H9 (cell line): ENCODE results near the gene CELA2A. TPM values are rescaled to one million over a fixed set of nuclear protein-coding genes. Genes with fewer than 3 reads are reported as not detected.

Experiments
- DNase-seq: peaks from one replicate; pipeline ENCODE4 v3.0.0-alpha.2; 2017
- H2AFZ ChIP-seq: one replicate; pipeline ENCODE4 v1.6.1; 2013; ENCODE audit warnings: mild to moderate bottlenecking, low read length, control low read depth, moderate library complexity
- H2AK5ac ChIP-seq: 2 replicates; pipeline ENCODE4 v1.6.1; 2013; ENCODE audit warnings: low read length, control low read depth, mixed read lengths; ENCODE audit not compliant: insufficient read length
- H2BK120ac ChIP-seq: one replicate; pipeline ENCODE4 v1.6.1; 2013; ENCODE audit warnings: low read depth, mild to moderate bottlenecking, low read length, control low read depth, inconsistent platforms; ENCODE audit not compliant: poor library complexity, severe bottlenecking
- H2BK12ac ChIP-seq: 2 replicates; pipeline ENCODE4 v1.6.1; 2013; ENCODE audit warnings: low read length, control low read depth, mixed read lengths, low read depth; ENCODE audit not compliant: insufficient read length
- H2BK15ac ChIP-seq: 2 replicates; pipeline ENCODE4 v1.6.1; 2013; ENCODE audit warnings: low read depth, low read length, control low read depth
- H2BK20ac ChIP-seq: one replicate; pipeline ENCODE4 v1.6.1; 2013; ENCODE audit warnings: low read depth, mild to moderate bottlenecking, low read length, control low read depth, inconsistent platforms; ENCODE audit not compliant: poor library complexity, severe bottlenecking
- H2BK5ac ChIP-seq: 2 replicates; pipeline ENCODE4 v1.6.1; 2013; ENCODE audit warnings: low read length, control low read depth, mixed read lengths; ENCODE audit not compliant: insufficient read length
- H3K14ac ChIP-seq: 2 replicates; pipeline ENCODE4 v1.6.1; 2013; ENCODE audit warnings: low read length, control low read depth; ENCODE audit not compliant: insufficient read depth
- H3K18ac ChIP-seq: 2 replicates; pipeline ENCODE4 v1.6.1; 2013; ENCODE audit warnings: low read depth, mild to moderate bottlenecking, mixed read lengths, low read length, control low read depth; ENCODE audit not compliant: insufficient read length
- H3K23ac ChIP-seq: 2 replicates; pipeline ENCODE4 v1.6.1; 2013; ENCODE audit warnings: low read length, control low read depth, mixed read lengths, low read depth; ENCODE audit not compliant: insufficient read length
- H3K23me2 ChIP-seq: 2 replicates; pipeline ENCODE4 v1.6.1; 2013; ENCODE audit warnings: low read depth, mild to moderate bottlenecking, mixed read lengths, low read length, control low read depth; ENCODE audit not compliant: insufficient read length, poor library complexity, severe bottlenecking
- H3K27ac ChIP-seq: 2 replicates; pipeline ENCODE4 v1.5.1; 2013; ENCODE audit warnings: low read length, control low read depth, mixed read lengths, low read depth; ENCODE audit not compliant: insufficient read length
- H3K27me3 ChIP-seq: 2 replicates; pipeline ENCODE4 v1.6.1; 2013; ENCODE audit warnings: low read length, control low read depth, inconsistent platforms; ENCODE audit not compliant: insufficient read depth
- H3K4ac ChIP-seq: 2 replicates; pipeline ENCODE4 v1.6.1; 2013; ENCODE audit warnings: low read depth, mild to moderate bottlenecking, control low read depth, inconsistent platforms, low read length, moderate library complexity
- H3K4me1 ChIP-seq: 2 replicates; pipeline ENCODE4 v1.6.1; 2013; ENCODE audit warnings: low read length, control low read depth, inconsistent platforms; ENCODE audit not compliant: insufficient read depth
- H3K4me2 ChIP-seq: 2 replicates; pipeline ENCODE4 v1.6.1; 2013; ENCODE audit warnings: low read length, control low read depth, mixed read lengths; ENCODE audit not compliant: insufficient read length, insufficient read depth
- H3K56ac ChIP-seq: 2 replicates; pipeline ENCODE4 v1.6.1; 2013; ENCODE audit warnings: low read depth, mild to moderate bottlenecking, mixed read lengths, low read length, control low read depth; ENCODE audit not compliant: insufficient read length
- H3K79me1 ChIP-seq: 2 replicates; pipeline ENCODE4 v1.6.1; 2013; ENCODE audit warnings: low read depth, mild to moderate bottlenecking, moderate library complexity, low read length, control low read depth, inconsistent platforms; ENCODE audit not compliant: insufficient read depth, poor library complexity, severe bottlenecking
- H3K79me2 ChIP-seq: 2 replicates; pipeline ENCODE4 v1.6.1; 2013; ENCODE audit warnings: low read length, control low read depth, inconsistent platforms; ENCODE audit not compliant: insufficient read depth
- H3K9ac ChIP-seq: 2 replicates; pipeline ENCODE4 v1.6.1; 2013; ENCODE audit warnings: low read length, control low read depth, mixed read lengths; ENCODE audit not compliant: insufficient read length; ENCODE audit errors: extremely low read depth
- H3K9me3 ChIP-seq: one replicate; pipeline ENCODE4 v1.6.1; 2013; ENCODE audit warnings: low read depth, low read length, inconsistent platforms; ENCODE audit not compliant: control insufficient read depth
- H3T11ph ChIP-seq: one replicate; pipeline ENCODE4 v1.6.1; 2013; ENCODE audit warnings: mild to moderate bottlenecking, low read length, control low read depth, inconsistent platforms
- H4K20me1 ChIP-seq: one replicate; pipeline ENCODE4 v1.6.1; 2013; ENCODE audit not compliant: control insufficient read depth, insufficient read length, insufficient read depth
- H4K5ac ChIP-seq: 2 replicates; pipeline ENCODE4 v1.6.1; 2013; ENCODE audit warnings: low read depth, mild to moderate bottlenecking, mixed read lengths, low read length, control low read depth; ENCODE audit not compliant: insufficient read length
- H4K8ac ChIP-seq: replicated peaks from 2 replicates; pipeline ENCODE4 v1.6.1; 2013; ENCODE audit warnings: low read length, control low read depth, mixed read lengths, low read depth; ENCODE audit not compliant: insufficient read length
- H4K91ac ChIP-seq: 2 replicates; pipeline ENCODE4 v1.6.1; 2013; ENCODE audit warnings: low read depth, mild to moderate bottlenecking, moderate library complexity, mixed read lengths, low read length, control low read depth; ENCODE audit not compliant: insufficient read length
- H3K27ac Mint-ChIP-seq, 3 experiments: 2 replicates in 2 of 3; 3 replicates in 1 of 3; pipeline ENCODE4 v1.8.0; 2020 to 2021; ENCODE audit warnings: mixed read lengths in 3 of 3, mild to moderate bottlenecking in 1 of 3, moderate library complexity in 1 of 3
- H3K27me3 Mint-ChIP-seq: 2 replicates; pipeline ENCODE4 v1.8.0; 2021; ENCODE audit warnings: low read depth, mild to moderate bottlenecking, moderate library complexity, mixed read lengths
- H3K36me3 Mint-ChIP-seq, 3 experiments: 2 replicates in 2 of 3; 3 replicates in 1 of 3; pipeline ENCODE4 v1.8.0; 2020 to 2021; ENCODE audit warnings: low read depth in 3 of 3, mixed read lengths in 3 of 3; ENCODE audit not compliant: insufficient read depth in 1 of 3
- H3K4me1 Mint-ChIP-seq, 2 experiments: 2 replicates each; pipeline ENCODE4 v1.8.0; 2020; ENCODE audit warnings: mixed read lengths in 2 of 2
- H3K4me3 Mint-ChIP-seq, 2 experiments: 2 replicates in 1 of 2; 3 replicates in 1 of 2; pipeline ENCODE4 v1.8.0; 2020 to 2021; ENCODE audit warnings: mild to moderate bottlenecking in 2 of 2, mixed read lengths in 2 of 2, moderate library complexity in 1 of 2
- H3K9me3 Mint-ChIP-seq, 2 experiments: 2 replicates in 1 of 2; 3 replicates in 1 of 2; pipeline ENCODE4 v1.8.0; 2020; ENCODE audit warnings: mild to moderate bottlenecking in 2 of 2, mixed read lengths in 2 of 2, moderate library complexity in 1 of 2
- WGBS: extraction: QIAGEN DNeasy Blood & Tissue Kit; methylation state at CpG from one replicate; pipeline ENCODE4 v1.1.7; 2013; ENCODE audit warnings: missing lambda C conversion rate, low lambda C conversion rate, mixed read lengths; ENCODE audit not compliant: insufficient read length; ENCODE audit errors: extremely low coverage; 5-methylcytosine and 5-hydroxymethylcytosine counted together
- total RNA-seq: library from RNA; stranded (reverse); gene quantifications from 2 replicates; pipeline ENCODE4 v1.2.1, GENCODE V29; 2021
- TF ChIP-seq, protein P1 (sequence below): fragments of 200-600 bp; sonication (generic); conservative IDR thresholded peaks from 3 replicates; pipeline ENCODE4 v1.8.0; 2021; ENCODE audit warnings: antibody characterized with exemption, mild to moderate bottlenecking

The CELA2A gene
- total RNA-seq, 1 experiment from 2014 or later: not detected

DNA sequence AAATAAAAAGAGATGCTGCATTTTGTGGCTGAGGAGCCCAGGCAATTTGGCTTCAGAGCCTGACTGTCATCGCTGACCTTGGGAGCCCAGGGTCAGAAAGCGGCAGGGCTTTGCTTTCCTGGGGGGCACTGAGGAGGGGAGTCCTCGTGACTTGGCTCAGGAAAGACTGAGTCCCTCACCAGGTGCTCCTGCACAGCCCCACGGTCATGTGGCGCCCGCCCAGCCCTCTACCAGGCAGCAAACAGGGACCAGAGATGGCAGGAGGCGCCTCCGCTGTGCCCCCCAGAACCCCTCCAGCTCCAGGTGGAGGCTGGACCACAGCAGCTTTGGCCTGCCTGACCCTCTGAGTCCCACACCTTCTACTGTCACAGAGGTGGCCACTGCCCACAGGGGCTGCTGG lies 33.7 kb upstream of the CELA2A start:
- Histone ChIP-seq H3K23me2 (no peaks in the 10 kb centered on the region), H3K4me1 (no peaks in the 10 kb centered on the region), H3K4me2 (no peak overlapping the region), H4K5ac (no peak overlapping the region), H2BK20ac (no peak overlapping the region), H2BK5ac (no peak overlapping the region), H2AFZ (no peak overlapping the region), H3K14ac (no peak overlapping the region; the same call in 1 of the 2 replicates), H2AK5ac (no peak overlapping the region), H3K79me1 (no peaks in the 10 kb centered on the region), H3K18ac (no peak overlapping the region), H4K20me1 (no peaks in the 10 kb centered on the region), H2BK15ac (no peak overlapping the region), H4K91ac (no peak overlapping the region), H3K9me3 (no peaks in the 10 kb centered on the region), H2BK12ac (no peak overlapping the region), H3K23ac (no peak overlapping the region), H3K79me2 (no peaks in the 10 kb centered on the region), H2BK120ac (no peak overlapping the region), H3K9ac (no peak overlapping the region), H3K4ac (no peak overlapping the region), H4K8ac (no peak overlapping the region), H3K56ac (no peak overlapping the region), H3K27me3 (no peaks in the 10 kb centered on the region), H3T11ph (no peak overlapping the region), H3K27ac (no peak overlapping the region)
- WGBS: no CpG with 5 or more reads among the region's 8 CpGs
- Mint-ChIP-seq H3K27me3 (peaks cover 2% of the 10 kb centered on the region; the same call in 1 of the 2 replicates), H3K36me3 (peaks cover 4 to 16% (median 14%) of the 10 kb centered on the region in 3 experiments; a peak in 6 of 7 replicates), H3K4me1 (peaks cover 8 to 12% of the 10 kb centered on the region in 2 experiments), H3K27ac (no peak overlapping the region), H3K9me3 (peaks cover 7 to 8% of the 10 kb centered on the region in 2 experiments), H3K4me3 (no peak overlapping the region)
- no peak for DNase-seq
- TF ChIP-seq, protein P1, sequence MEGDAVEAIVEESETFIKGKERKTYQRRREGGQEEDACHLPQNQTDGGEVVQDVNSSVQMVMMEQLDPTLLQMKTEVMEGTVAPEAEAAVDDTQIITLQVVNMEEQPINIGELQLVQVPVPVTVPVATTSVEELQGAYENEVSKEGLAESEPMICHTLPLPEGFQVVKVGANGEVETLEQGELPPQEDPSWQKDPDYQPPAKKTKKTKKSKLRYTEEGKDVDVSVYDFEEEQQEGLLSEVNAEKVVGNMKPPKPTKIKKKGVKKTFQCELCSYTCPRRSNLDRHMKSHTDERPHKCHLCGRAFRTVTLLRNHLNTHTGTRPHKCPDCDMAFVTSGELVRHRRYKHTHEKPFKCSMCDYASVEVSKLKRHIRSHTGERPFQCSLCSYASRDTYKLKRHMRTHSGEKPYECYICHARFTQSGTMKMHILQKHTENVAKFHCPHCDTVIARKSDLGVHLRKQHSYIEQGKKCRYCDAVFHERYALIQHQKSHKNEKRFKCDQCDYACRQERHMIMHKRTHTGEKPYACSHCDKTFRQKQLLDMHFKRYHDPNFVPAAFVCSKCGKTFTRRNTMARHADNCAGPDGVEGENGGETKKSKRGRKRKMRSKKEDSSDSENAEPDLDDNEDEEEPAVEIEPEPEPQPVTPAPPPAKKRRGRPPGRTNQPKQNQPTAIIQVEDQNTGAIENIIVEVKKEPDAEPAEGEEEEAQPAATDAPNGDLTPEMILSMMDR: no peak
